HG02678 (cell line): ENCODE measurements around the gene ZNF460.

Experiments used
- ATAC-seq: cut with Tn5 transposase; IDR thresholded peaks from one replicate; pipeline ENCODE4 v1.9.1; 2021; ENCODE audit warnings: mild to moderate bottlenecking, moderate library complexity; ENCODE audit not compliant: unreplicated experiment

The ZNF460 gene

GRCh38 chr19:57279418-57280164 lies 694 bp upstream of the ZNF460 start:
- peak; percentile 76 for ATAC-seq

- ATAC-seq = no peak
Measured at GRCh38 chr19:57280962-57281400, 696 bp downstream of the ZNF460 start.

- no peak for ATAC-seq
Measured at GRCh38 chr19:57282011-57282643, 1.8 kb downstream of the ZNF460 start.

- ATAC-seq = no peak
Measured at GRCh38 chr19:57288373-57288772, 8.1 kb downstream of the ZNF460 start.

- no peak for ATAC-seq
Measured at GRCh38 chr19:57290970-57291369, 10.7 kb downstream of the ZNF460 start.

GRCh38 chr19:57292547-57292946 lies 12.3 kb downstream of the ZNF460 start:
- no peak for ATAC-seq

GRCh38 chr19:57293719-57294118 lies 13.4 kb downstream of the ZNF460 start:
- ATAC-seq = no peak

GRCh38 chr19:57302020-57302465 lies 21.8 kb downstream of the ZNF460 start:
- no peak for ATAC-seq

GRCh38 chr19:57302727-57303401 lies 22.6 kb downstream of the ZNF460 start:
- ATAC-seq = no peak

- ATAC-seq = no peak
Measured at GRCh38 chr19:57305056-57305455, 24.8 kb downstream of the ZNF460 start.

- ATAC-seq = no peak
Measured at GRCh38 chr19:57308514-57308913, 28.2 kb downstream of the ZNF460 start.

GRCh38 chr19:57310792-57311191 lies 30.5 kb downstream of the ZNF460 start:
- ATAC-seq = no peak

- no peak for ATAC-seq
Measured at GRCh38 chr19:57314146-57314545, 33.9 kb downstream of the ZNF460 start.

GRCh38 chr19:57317503-57317902 lies 37.2 kb downstream of the ZNF460 start:
- no peak for ATAC-seq

- ATAC-seq = no peak
Measured at GRCh38 chr19:57319869-57320179, 39.5 kb downstream of the ZNF460 start.

- peak; percentile 99 for ATAC-seq
Measured at GRCh38 chr19:57320180-57321084, 40.1 kb downstream of the ZNF460 start, which contains the start of gene ZNF543. ZNF543 (plus strand) TSS chr19:57320472; CDS start chr19:57320854, 382 bp downstream.

- no peak for ATAC-seq
Measured at GRCh38 chr19:57321116-57321515, 40.8 kb downstream of the ZNF460 start.

GRCh38 chr19:57321751-57322150 lies 41.5 kb downstream of the ZNF460 start:
- ATAC-seq = no peak

GRCh38 chr19:57324992-57325391 lies 44.7 kb downstream of the ZNF460 start:
- ATAC-seq = no peak

GRCh38 chr19:57327993-57328392 lies 47.7 kb downstream of the ZNF460 start:
- ATAC-seq = no peak

GRCh38 chr19:57334191-57334590 lies 53.9 kb downstream of the ZNF460 start:
- no peak for ATAC-seq
